ENCODE data around the gene ATG9A. TPM values are rescaled to one million over a fixed set of nuclear protein-coding genes. Genes with fewer than 3 reads are reported as not detected.

The ATG9A gene, protein sequence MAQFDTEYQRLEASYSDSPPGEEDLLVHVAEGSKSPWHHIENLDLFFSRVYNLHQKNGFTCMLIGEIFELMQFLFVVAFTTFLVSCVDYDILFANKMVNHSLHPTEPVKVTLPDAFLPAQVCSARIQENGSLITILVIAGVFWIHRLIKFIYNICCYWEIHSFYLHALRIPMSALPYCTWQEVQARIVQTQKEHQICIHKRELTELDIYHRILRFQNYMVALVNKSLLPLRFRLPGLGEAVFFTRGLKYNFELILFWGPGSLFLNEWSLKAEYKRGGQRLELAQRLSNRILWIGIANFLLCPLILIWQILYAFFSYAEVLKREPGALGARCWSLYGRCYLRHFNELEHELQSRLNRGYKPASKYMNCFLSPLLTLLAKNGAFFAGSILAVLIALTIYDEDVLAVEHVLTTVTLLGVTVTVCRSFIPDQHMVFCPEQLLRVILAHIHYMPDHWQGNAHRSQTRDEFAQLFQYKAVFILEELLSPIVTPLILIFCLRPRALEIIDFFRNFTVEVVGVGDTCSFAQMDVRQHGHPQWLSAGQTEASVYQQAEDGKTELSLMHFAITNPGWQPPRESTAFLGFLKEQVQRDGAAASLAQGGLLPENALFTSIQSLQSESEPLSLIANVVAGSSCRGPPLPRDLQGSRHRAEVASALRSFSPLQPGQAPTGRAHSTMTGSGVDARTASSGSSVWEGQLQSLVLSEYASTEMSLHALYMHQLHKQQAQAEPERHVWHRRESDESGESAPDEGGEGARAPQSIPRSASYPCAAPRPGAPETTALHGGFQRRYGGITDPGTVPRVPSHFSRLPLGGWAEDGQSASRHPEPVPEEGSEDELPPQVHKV
- 48.8 and 71.1 TPM in 2 replicates for total RNA-seq

DNA sequence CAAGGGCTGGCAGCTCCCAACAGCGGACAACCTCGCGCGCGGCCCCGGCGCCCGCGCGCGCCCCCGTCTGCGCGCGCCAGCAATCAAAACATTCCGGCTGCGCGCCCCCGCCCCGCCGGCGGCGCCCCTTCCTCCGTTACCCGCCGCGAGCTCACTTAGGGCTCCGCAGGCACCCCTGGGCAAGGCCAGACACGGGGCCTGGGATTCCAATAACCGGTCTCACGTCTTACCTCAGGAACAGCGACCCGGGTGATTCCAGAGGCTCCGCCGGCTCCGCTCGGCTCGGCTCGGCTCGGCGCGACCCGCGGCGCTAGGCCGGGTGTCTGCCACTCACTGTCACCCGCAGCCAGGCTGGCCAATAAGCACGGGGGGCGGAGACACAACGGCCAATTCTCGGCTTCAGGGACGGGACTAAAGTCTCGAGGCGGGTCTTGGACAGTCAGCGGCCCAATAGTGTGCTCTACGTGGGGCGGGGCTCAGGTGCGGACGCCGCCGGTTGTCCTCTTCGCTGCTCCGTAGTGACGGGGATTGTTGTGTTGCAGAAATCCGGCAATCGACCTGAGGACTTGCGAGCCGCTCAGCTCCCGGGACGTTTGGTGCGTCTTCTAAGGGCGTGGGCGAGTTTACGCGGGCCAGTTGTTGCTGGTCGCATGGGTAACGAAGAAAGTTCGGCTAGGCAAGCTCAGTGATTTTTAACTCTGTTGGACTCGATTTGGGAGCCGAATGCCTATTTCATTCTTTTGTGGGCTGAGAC, at the start of gene ATG9A, which contains the start of gene ANKZF1:
Gene ATG9A (minus strand): TSS at position 332 of the 754 bp plus-strand sequence. CDS start 1,612 bp downstream, outside the sequence.
Gene ANKZF1 (plus strand): TSS at position 502 of the 754 bp plus-strand sequence. CDS start 452 bp downstream, outside the sequence.

DNA sequence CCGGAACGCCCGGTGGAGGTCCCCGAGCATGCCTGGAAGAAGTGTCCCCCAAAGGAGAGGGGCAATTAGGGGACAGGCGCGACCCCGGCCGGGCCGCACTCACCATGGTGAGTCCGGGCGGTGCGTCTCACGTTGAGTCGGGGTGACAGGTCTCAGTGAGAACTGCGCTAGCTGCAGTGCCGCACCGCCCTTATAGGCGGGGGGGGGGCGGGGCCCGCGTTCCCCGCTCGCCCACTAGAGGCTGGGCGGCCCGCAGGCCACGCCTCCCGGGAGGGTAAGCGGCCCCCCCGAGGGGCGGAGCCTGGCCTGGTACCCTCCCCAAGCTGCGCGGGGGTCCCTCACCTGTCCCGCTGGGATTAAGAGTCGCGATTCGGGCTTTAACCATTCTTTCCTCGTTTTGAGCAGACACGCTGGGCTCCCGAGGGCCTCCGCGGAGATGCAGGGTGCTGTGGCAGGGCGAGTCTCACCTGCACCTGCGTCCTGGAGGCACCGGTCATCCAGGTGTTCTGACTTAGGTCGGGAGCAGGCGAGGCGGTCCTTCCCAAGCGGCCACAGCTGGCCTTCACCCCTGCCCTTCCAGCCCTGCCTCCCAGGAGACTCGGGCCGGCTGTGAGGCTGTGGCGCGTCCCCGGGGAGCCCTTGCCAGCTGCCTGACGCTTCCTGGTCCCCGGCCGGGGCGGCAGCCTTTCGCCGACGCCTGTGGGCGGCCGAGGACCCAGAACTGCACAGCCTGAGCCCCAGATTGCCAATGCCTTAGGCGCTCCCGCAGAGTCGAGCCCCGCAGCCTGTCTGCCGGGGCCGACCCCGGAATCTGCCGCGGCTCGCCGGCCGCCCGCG, 24.5 kb upstream of the ATG9A start, which contains the start of gene TUBA4A:
Gene TUBA4A (minus strand): TSS at position 166 of the 837 bp plus-strand sequence. CDS start 60 bp downstream, at position 106.

DNA sequence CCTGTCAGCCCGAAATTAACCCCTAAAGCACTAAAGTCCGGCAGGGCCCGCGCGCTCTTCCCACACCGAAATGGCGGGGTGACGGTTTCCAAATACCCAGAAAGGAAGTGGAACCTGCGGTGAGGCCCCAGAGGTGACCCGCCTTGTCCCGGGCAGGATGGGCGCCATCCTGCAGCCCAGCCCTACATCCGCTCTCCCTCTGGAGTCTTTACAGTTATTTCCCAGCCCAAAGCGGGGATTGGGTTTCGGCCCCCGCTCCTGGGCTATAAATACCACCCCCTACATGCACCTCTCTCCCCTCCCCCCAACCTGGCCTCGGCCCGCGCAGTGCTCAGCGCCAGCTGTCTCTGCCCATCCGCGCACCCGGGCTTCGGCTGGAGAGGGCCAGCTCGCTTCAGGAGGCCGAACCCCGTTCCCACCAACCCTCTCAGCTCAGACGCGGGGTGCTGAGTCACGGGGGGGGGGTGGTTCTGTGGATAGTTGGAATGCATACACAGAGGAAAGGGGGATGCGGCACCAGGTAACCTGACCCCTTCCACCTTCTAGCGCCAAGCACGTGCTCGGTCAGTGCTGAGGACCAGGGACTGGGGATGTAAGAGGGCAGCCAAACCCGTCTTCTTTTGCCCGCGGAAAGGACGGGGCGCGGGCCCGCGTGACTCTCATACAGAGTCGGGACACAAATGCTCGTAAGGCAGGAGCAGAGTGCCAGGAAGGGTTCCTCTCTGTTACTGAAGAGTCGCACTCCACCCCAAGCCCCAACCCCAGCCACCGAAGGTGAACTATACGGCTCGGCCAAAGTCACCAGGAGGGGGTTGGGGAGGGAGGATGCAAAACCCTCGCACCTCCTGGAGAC, 23.7 kb upstream of the ATG9A start, which contains the start of gene TUBA4B:
Gene TUBA4B (plus strand): TSS at position 344 of the 853 bp plus-strand sequence. CDS start 165 bp downstream, at position 509.

DNA sequence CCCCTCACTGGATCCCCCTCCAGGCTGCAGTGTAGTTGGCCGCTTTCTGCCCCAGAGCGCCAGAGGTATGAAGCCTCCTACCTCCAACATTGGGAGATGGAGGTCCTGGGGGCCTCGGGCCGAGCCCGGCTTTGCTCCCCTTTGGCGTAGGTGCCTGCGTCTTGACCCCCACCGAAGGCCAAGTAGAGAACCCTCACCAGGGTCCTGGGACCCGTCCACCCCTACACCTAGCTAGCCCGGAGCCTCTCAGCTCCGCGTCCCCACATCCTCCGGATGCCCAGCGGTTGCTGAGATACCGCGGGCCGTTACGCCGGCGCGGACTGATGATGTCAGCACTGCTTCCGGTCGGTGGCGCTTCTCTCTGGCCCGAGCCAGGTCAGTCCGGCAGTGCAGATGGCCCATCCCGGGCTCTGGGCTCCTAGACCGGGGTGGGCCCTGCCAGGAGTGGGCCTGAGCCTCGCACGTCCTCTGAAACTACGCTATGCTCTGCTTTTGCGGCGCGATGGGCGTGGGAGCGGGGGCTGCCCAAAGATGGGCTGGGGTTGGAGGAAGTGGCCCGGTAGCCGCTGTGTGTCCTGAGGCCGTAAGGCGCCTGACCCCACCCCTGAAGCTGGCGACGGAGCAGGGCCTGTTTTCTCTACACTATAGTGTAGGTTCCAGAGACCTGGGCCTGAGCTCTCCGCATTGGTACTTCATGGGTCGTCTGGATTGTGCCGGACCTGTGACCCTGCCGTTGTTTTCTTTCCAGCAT, 15.9 kb upstream of the ATG9A start, which contains the start of the genes GLB1L and STK16:
Gene GLB1L (minus strand): TSS at position 297 of the 751 bp plus-strand sequence. CDS start 1,871 bp downstream, outside the sequence.
Gene STK16 (plus strand): TSS at position 332 of the 751 bp plus-strand sequence. CDS start 521 bp downstream, outside the sequence.

DNA sequence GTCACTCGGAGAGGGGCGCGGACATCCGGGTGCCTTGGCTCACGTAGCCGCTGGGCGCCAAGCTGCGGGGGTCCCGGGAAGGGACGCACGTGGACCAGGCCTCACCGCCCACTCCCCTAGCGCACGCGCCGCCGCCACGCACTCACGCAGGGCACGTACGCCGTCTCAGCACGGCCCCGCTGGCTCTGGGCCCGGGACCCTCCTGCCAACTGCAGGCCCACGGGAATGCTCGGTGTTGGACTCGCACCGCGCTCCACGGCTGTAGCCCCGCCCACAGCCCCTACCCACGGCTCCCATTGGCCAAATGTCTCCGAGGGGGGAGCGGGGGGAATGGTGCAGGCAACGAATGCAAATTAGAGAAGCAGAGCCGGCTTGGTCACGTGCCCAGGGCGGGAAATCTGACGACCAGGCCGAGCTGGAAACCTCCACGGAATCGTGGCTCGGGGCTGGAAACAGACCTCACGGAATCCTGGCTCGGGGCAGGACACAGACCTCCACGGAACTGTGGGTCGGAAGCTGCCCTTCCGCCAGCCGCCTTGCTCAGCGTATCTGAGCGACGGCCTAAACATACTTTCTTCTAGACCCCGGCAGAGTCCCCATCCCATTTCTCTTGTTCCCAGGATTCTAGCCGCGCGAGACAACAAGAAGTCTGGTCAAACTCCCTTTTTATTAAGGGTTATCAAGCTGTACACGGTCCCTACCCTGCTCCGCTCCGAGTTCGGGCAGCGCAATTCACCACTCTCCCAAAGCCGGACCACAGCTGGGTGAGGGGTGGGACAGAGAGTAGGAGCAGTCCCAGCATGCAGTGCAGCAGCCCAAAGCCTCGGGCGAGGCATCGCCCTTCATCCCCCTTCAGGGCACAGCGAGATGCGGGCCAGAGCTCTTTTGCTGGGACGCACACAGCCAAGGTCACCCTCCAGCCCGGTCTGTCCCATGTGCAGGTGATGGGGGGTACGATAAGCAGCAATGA, 10.4 kb downstream of the ATG9A start, which contains the start of gene ABCB6:
Gene ABCB6 (minus strand): TSS at position 227 of the 970 bp plus-strand sequence. CDS start 285 bp downstream, outside the sequence.

DNA sequence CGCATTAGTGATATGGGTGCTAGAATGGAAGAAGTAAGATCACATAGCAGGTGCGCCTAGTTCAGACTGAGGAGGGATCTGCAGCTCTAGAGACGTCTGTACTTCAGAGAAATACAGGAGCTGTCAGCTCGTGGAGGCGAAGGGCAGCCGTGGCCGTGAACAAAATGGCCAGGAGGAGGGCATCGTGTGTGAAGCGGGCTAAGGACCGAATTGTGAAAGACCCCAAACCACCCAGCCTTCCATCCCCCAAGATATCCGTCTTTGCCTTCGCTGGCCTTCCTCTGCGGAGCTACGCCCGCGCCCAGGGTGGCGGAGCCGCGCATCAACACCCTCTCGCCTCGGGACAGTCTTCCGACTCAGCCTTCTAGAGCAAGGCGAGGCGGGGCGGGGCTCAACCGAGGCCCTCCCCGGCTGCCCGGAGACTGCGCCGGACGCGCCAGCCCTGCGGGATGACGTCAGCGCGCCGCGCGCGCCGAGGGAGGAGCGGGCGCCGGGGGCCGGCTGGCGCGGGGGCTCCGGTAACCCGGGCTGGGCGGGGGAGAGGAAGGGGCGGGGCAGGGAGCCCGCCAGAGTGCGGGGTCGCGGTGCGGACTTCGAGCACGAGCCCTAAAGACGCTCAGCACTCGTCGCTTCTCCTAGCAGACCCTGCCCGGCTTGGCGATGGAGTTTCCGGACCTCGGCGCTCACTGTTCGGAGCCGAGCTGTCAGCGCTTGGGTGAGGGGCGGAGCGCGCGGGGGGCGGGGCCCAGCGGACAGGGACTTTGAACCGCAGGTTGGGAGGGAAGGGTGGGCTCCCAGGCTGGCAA, 22.9 kb downstream of the ATG9A start, which contains the start of gene ZFAND2B:
Gene ZFAND2B (plus strand): TSS at position 455 of the 806 bp plus-strand sequence. CDS start 206 bp downstream, at position 661.

DNA sequence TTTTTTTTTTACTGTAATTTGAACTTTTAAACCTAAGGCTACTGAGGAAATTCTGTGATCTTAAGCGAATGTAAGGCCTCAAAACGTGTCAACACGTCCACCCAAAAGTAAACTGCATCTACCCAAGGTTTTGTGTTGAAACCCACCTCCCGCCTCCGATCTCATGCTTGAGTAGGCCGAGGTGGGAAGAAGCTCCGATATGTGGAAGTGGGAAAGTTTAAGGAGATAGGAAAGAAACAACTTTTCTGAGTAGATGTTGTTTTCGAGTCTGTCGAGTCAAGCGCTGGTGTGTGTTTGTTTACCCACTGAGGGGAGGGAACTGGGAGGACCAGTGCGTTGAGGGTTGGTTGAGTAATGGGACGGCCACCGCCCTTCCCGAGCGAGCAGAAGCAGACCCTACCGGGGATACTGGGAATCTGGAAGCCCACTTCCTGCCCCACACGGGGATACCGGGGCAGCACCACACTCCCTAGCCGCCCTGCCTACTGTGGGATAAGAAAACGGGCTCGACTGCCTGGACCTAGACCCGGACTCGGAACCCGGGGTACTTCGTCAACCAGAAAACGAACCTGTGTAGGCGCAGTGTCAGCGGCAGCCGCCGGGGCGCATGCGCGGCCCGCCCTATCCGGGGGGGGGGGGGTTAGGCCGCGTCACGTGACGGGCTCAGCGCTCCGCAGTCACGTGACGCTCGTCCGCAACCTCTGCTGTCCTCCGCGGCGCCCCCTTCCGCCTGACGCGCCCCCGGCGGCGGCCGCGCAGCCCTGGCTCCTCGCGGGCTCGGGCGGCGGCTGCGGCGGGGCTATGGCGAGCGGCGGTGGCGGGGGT, 51.7 kb downstream of the ATG9A start, which contains the start of gene RETREG2:
Gene RETREG2 (plus strand): TSS at position 724 of the 825 bp plus-strand sequence. CDS start 78 bp downstream, at position 802.

DNA sequence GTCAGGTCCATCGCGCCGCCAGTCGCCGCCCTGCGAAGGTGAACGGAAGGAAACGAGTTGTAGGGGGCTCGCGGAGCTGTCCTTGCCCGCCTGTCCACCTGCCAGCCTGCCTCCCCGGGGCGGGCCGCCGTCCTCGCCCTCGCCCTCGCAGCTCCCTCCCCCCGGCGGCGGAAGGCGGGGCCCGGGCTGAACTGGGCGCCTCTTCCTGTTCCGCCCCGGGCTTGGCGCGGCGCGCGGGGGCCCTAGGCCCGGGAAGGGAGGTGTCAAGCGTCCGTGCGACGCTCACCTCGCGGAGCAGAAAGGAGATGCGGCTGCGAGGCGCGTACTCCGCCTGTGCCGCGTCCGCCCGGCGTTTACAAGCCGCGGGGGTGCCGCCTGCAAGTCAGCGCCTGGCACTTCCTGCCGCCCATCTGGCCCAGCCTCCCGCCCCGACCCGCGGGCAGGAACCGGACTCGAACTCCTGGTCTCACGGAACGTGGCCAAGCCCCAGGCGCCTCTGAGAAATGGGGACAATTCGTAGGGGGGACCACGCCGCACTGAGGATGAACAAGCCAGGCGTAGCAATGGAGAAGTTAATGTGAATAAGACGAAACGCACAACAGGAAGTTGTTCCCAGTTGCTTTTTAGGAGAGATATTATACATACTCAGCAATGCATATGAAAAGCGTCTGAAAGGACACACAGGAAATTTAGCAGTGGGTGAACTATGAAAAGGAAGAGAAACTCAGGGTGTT, 52.5 kb downstream of the ATG9A start, which contains the start of gene CNPPD1:
Gene CNPPD1 (minus strand): TSS at position 108 of the 734 bp plus-strand sequence. CDS start 97 bp downstream, at position 11.

DNA sequence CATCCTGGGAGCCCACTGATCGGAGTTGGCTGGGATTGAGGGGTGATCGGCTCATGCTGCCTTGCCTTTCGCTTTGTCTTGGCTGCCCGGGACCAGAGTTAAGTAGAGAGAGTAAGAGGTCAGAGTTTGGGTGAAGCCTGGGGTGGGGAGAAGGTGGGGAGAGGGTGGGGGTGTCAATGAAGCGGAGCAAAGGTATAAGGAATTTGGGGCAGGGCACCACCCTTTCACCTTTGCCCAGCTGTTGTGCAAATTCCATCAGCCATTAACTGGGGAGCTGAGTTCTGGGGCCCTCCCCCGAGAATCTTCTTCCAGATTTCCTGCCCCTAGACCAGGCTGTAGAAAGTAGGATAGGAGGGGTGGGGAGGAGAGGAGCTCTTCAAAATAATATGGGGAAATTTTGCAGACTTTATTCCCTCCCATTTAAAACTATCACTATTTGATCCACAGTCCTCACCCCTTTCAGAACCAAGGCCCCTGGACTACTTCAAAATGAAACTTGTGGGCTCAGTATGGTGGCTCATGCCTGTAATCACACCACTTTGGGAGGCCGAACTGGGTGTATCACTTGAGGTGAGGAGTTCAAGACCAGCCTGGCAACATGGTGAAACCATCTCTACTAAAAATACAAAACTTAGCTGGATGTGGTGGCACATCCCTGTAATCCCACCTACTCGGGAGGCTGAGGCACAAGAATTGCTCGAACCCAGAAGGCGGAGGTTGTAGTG, 59.3 kb downstream of the ATG9A start, which contains the start of gene SLC23A3:
Gene SLC23A3 (minus strand): TSS at position 100 of the 725 bp plus-strand sequence. CDS start 45 bp downstream, at position 55.

Other genes with a start within 250 kb of the ATG9A start
- gene FEV, start 244.5 kb downstream of the ATG9A start, total RNA-seq = not detected in 2 replicates
- gene CRYBA2, start 236.2 kb downstream of the ATG9A start, total RNA-seq = not detected in 2 replicates
- gene CFAP65, start 188.1 kb downstream of the ATG9A start, total RNA-seq = not detected in 2 replicates
- gene IHH, start 168.7 kb downstream of the ATG9A start, total RNA-seq = not detected in 2 replicates
- gene NHEJ1, start 68.8 kb downstream of the ATG9A start, total RNA-seq = 16.9 and 18.3 TPM in 2 replicates
- 0.60 and 0.79 TPM in 2 replicates for gene SLC23A3, start 59.6 kb downstream of the ATG9A start, total RNA-seq
- gene CNPPD1, start 52.7 kb downstream of the ATG9A start, total RNA-seq = 35.3 and 37.0 TPM in 2 replicates
- gene RETREG2, start 51.4 kb downstream of the ATG9A start, total RNA-seq = 43.6 and 44.4 TPM in 2 replicates
- gene ZFAND2B, start 22.9 kb downstream of the ATG9A start, total RNA-seq = 24.4 and 30.4 TPM in 2 replicates
- gene ABCB6, start 10.7 kb downstream of the ATG9A start, total RNA-seq = 15.5 and 15.6 TPM in 2 replicates
- 13.6 and 16.9 TPM in 2 replicates for gene ANKZF1, start 170 bp upstream of the ATG9A start, total RNA-seq
- 4.5 and 7.5 TPM in 2 replicates for gene GLB1L, start 15.8 kb upstream of the ATG9A start, total RNA-seq
- gene STK16, start 15.8 kb upstream of the ATG9A start, total RNA-seq = 9.6 and 11.7 TPM in 2 replicates
- gene TUBA4B, start 23.6 kb upstream of the ATG9A start, total RNA-seq = not detected in 2 replicates
- 13.6 and 22.3 TPM in 2 replicates for gene TUBA4A, start 24.3 kb upstream of the ATG9A start, total RNA-seq
- 11.6 and 17.8 TPM in 2 replicates for gene DNAJB2, start 49.7 kb upstream of the ATG9A start, total RNA-seq
- gene PTPRN, start 79.8 kb upstream of the ATG9A start, total RNA-seq = not detected in 2 replicates
- not detected in 2 replicates for gene RESP18, start 103.1 kb upstream of the ATG9A start, total RNA-seq
- 46.8 and 54.5 TPM in 2 replicates for gene DNPEP, start 158.3 kb upstream of the ATG9A start, total RNA-seq
- gene DES, start 188.7 kb upstream of the ATG9A start, total RNA-seq = not detected in 2 replicates
- 0.05 TPM in 1 of 2 replicates, not detected in the other for gene SPEG, start 205.2 kb upstream of the ATG9A start, total RNA-seq

All from mammary microvascular endothelial cell (primary cell).